ENCODE results near the gene MARCHF11.

MARCHF11 gene

GRCh38 chr5:16037121-16037845 is 142.3 kb downstream of the MARCHF11 start:
- no peak overlapping the region for H2AFZ ChIP-seq (ENCODE audit: low read length)
- H3K4me1 ChIP-seq (ENCODE audit: low read length) = no peaks in the 10 kb centered on the region
- no peak overlapping the region for H3K27ac ChIP-seq (ENCODE audit: low read length)
- H3K9ac ChIP-seq (ENCODE audit: low read length) = no peak overlapping the region
- H3K9me2 ChIP-seq (replicated peaks; ENCODE audit: insufficient read depth, low read length) = no peaks in the 10 kb centered on the region
- no peaks in the 10 kb centered on the region for H3F3A ChIP-seq (ENCODE audit: insufficient read depth, low read length)
- no peak for DNase-seq
- H4K20me1 ChIP-seq (ENCODE audit: insufficient read depth, low read length) = no peaks in the 10 kb centered on the region
- TF ChIP-seq, protein P1, sequence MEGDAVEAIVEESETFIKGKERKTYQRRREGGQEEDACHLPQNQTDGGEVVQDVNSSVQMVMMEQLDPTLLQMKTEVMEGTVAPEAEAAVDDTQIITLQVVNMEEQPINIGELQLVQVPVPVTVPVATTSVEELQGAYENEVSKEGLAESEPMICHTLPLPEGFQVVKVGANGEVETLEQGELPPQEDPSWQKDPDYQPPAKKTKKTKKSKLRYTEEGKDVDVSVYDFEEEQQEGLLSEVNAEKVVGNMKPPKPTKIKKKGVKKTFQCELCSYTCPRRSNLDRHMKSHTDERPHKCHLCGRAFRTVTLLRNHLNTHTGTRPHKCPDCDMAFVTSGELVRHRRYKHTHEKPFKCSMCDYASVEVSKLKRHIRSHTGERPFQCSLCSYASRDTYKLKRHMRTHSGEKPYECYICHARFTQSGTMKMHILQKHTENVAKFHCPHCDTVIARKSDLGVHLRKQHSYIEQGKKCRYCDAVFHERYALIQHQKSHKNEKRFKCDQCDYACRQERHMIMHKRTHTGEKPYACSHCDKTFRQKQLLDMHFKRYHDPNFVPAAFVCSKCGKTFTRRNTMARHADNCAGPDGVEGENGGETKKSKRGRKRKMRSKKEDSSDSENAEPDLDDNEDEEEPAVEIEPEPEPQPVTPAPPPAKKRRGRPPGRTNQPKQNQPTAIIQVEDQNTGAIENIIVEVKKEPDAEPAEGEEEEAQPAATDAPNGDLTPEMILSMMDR (IDR thresholded peaks at IDR 0.05; ENCODE audit: low read length) = no peak
- no peak for TF ChIP-seq EZH2 (optimal IDR thresholded peaks at IDR 0.05; ENCODE audit: low read depth, low read length)
- H3K36me3 ChIP-seq (replicated peaks; ENCODE audit: insufficient read depth, low read length) = no peaks in the 10 kb centered on the region
- no peaks in the 10 kb centered on the region for H3K79me2 ChIP-seq (ENCODE audit: low read length)
- no peaks in the 10 kb centered on the region for H3K9me3 ChIP-seq (replicated peaks; ENCODE audit: insufficient read depth, low read length)
- no peak overlapping the region for H3K4me2 ChIP-seq (ENCODE audit: low read depth, low read length)
- no peak overlapping the region for H3K4me3 ChIP-seq (ENCODE audit: low read length)
- no peaks in the 10 kb centered on the region for H3K27me3 ChIP-seq (replicated peaks; ENCODE audit: insufficient read depth, low read length)

- Histone ChIP-seq H3K9me2 (replicated peaks; ENCODE audit: insufficient read depth, low read length) (no peaks in the 10 kb centered on the region), H3K27ac (ENCODE audit: low read length) (no peak overlapping the region), H3K9ac (ENCODE audit: low read length) (no peak overlapping the region), H3K4me3 (ENCODE audit: low read length) (no peak overlapping the region), H2AFZ (ENCODE audit: low read length) (no peak overlapping the region), H3K4me1 (ENCODE audit: low read length) (no peaks in the 10 kb centered on the region), H4K20me1 (ENCODE audit: insufficient read depth, low read length) (no peaks in the 10 kb centered on the region), H3K36me3 (replicated peaks; ENCODE audit: insufficient read depth, low read length) (no peaks in the 10 kb centered on the region), H3K9me3 (replicated peaks; ENCODE audit: insufficient read depth, low read length) (no peaks in the 10 kb centered on the region), H3K27me3 (replicated peaks; ENCODE audit: insufficient read depth, low read length) (no peaks in the 10 kb centered on the region), H3F3A (ENCODE audit: insufficient read depth, low read length) (no peaks in the 10 kb centered on the region), H3K4me2 (ENCODE audit: low read depth, low read length) (no peak overlapping the region), H3K79me2 (ENCODE audit: low read length) (no peaks in the 10 kb centered on the region)
- TF ChIP-seq EZH2 (optimal IDR thresholded peaks at IDR 0.05; ENCODE audit: low read depth, low read length) = no peak
- TF ChIP-seq, protein P1 (IDR thresholded peaks at IDR 0.05; ENCODE audit: low read length) = no peak
- no peak for TF ChIP-seq EZH2phosphoT487 (IDR thresholded peaks at IDR 0.05; ENCODE audit: low read length)
- no peak for DNase-seq
These were observed 145.1 kb downstream of the MARCHF11 start for GRCh38 chr5:16034319-16035001.

DNA sequence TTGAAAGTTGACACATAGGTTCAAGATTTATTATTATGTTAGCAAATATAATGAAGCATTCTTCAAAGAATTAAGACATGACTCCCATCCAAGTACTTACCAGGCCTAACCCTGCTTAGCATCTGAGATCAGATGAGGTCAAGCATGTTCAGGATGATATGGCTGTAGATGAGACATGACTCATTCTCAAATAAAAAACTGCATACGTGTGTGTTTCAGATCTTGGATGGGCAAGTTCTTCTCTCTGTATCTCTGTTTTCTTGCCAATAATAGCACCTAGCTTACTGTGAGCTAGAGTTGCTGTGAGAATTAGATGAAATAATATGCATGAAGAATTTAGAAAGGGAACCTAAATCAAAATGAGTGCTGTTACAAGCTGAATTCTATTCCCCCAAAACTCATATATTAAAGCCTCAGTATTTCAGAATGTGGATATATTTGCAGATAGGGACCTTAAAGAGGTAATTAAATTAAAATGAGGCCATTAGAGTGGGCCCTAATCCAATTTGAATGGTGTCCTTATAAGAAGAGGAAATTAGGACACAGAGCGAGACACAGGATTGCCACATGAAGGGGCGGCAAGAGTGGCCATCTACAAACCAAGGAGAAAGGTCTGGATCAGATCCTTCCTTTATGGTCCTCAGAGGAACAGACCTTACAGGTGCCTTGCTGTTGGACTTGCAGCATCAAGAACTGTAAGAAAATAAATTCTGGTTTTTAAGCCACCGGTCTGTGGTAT is 146.2 kb downstream of the MARCHF11 start:
- H3K9me3 ChIP-seq (replicated peaks; ENCODE audit: insufficient read depth, low read length) = no peaks in the 10 kb centered on the region
- no peaks in the 10 kb centered on the region for H3K4me1 ChIP-seq (ENCODE audit: low read length)
- no peaks in the 10 kb centered on the region for H4K20me1 ChIP-seq (ENCODE audit: insufficient read depth, low read length)
- H3K4me2 ChIP-seq (ENCODE audit: low read depth, low read length) = no peak overlapping the region
- no peaks in the 10 kb centered on the region for H3K27me3 ChIP-seq (replicated peaks; ENCODE audit: insufficient read depth, low read length)
- H3K36me3 ChIP-seq (replicated peaks; ENCODE audit: insufficient read depth, low read length) = no peaks in the 10 kb centered on the region
- no peak overlapping the region for H3K9ac ChIP-seq (ENCODE audit: low read length)
- H3K79me2 ChIP-seq (ENCODE audit: low read length) = no peaks in the 10 kb centered on the region
- no peak overlapping the region for H3K27ac ChIP-seq (ENCODE audit: low read length)
- H3K4me3 ChIP-seq (ENCODE audit: low read length) = no peak overlapping the region
- H3K9me2 ChIP-seq (replicated peaks; ENCODE audit: insufficient read depth, low read length) = no peaks in the 10 kb centered on the region
- H3F3A ChIP-seq (ENCODE audit: insufficient read depth, low read length) = no peaks in the 10 kb centered on the region
- TF ChIP-seq EZH2 (optimal IDR thresholded peaks at IDR 0.05; ENCODE audit: low read depth, low read length) (no peak), EZH2phosphoT487 (IDR thresholded peaks at IDR 0.05; ENCODE audit: low read length) (no peak)
- TF ChIP-seq, protein P1 (IDR thresholded peaks at IDR 0.05; ENCODE audit: low read length) = no peak
- no peak overlapping the region for H2AFZ ChIP-seq (ENCODE audit: low read length)
- DNase-seq = no peak

All from MM.1S (cell line).